Tibial artery (tissue), 4 donors: ENCODE results near the gene PRR13.

ENCODE experiments used
- DNase-seq, 2 donors: peaks; one replicate each; pipeline ENCODE4 v3.0.0-alpha.2; 2019
- H3K27ac ChIP-seq, 2 donors: fragments of 200-600 bp; sonication (generic) in 1 of 2; 1 replicate in 1 of 2; 2 replicates in 1 of 2; pipeline ENCODE4 v1.5.1; 2018 to 2019; ENCODE audit warnings: mild to moderate bottlenecking in 1 of 2
- H3K27me3 ChIP-seq, 2 donors: fragments of 200-600 bp; sonication (generic) in 1 of 2; one replicate each; pipeline versions ENCODE4 v1.5.1 to v1.6.0; 2016 to 2019
- H3K36me3 ChIP-seq, 3 donors: fragments of 200-600 bp; sonication (generic) in 2 of 3; one replicate each; pipeline ENCODE4 v1.5.1; 2016 to 2019; ENCODE audit warnings: mild to moderate bottlenecking in 2 of 3
- H3K4me1 ChIP-seq, 4 donors: fragments of 200-600 bp; sonication (generic) in 2 of 4; 1 replicate in 3 of 4; 2 replicates in 1 of 4; pipeline ENCODE4 v1.5.1; 2016 to 2019
- H3K4me3 ChIP-seq, 2 donors: fragments of 200-600 bp; sonication (generic) in 1 of 2; 1 replicate in 1 of 2; 2 replicates in 1 of 2; pipeline ENCODE4 v1.5.1; 2018 to 2019; ENCODE audit warnings: mild to moderate bottlenecking in 2 of 2
- H3K9me3 ChIP-seq, 3 donors: fragments of 200-600 bp; sonication (generic) in 1 of 3; one replicate each; pipeline ENCODE4 v1.5.1; 2016 to 2019
- CTCF ChIP-seq, 2 experiments: fragments of 200-600 bp in 1 of 2; fragments of 450-650 bp in 1 of 2; IDR thresholded peaks; one replicate each; pipeline ENCODE4 v1.5.1; 2017 to 2019; ENCODE audit warnings: antibody characterized with exemption in 2 of 2, mild to moderate bottlenecking in 1 of 2, moderate library complexity in 1 of 2
- intact Hi-C: fragments of 100-400 bp; cut with DNase I; formaldehyde crosslinking; loops from one replicate; pipeline ENCODE4 v1.15.0; 2023; ENCODE audit warnings: low total_unique reads

PRR13 gene

DNA sequence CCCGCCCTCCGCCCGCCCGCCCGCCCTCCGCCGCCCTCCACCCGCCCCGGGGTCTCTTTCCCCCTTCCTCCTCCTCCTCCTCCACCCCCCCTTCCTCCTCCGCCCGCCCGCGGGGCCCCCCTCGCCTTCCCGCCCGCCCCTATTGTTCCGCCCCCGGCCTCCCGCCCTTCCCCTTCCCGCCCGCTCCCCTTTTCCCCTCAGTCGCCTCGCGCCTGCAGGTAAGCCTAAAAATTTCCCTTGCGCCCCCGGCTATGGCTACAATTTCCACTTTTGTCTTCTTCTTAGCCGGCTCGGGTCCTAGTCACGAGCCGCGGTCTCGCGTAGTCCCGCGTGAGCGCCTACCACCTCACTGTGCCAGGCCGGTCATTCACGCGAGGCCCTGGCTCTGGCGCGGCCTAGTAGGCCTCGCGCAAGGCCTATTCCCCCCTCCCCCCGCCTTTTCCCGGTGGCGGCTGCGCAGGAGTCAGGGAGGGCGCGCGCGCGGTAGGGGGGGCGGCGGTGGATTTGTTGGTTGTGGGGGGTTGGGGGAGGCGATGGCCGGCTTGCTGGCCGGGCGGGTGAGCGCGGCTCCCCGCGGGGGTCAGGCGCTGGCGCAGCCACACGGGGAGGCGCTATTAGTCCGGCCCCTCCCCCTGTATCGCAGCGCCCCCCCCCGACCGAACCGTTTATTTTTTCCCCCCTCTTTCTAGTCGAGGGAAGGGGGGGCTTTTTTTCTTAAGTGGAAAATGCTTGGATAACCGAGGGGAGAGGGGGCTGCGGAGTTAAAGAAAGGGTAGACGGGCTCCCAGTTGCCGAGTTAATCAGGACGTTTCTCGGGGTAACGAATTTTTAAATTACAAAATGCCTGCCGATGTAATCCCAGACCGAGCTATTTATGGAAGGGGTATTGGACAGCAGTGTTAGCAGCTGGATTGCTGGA is 10.9 kb downstream of the PRR13 start:
- DNase-seq, result peak; percentile 90 to 95
- Histone ChIP-seq H3K4me1 (peaks cover 0 to 28% (median 18%) of the 10 kb centered on the region in 4 donors), H3K27me3 (no peaks in the 10 kb centered on the region), H3K9me3 (no peaks in the 10 kb centered on the region), H3K36me3 (peaks cover 34 to 50% (median 45%) of the 10 kb centered on the region in 3 donors), H3K27ac (peak overlapping the region; percentile 89 to 90), H3K4me3 (peak overlapping the region; percentile 70 to 87)
- TF ChIP-seq CTCF (IDR thresholded peaks at IDR 0.05), result peak; percentile 11 to 33
- intact Hi-C loops, result loop anchor here (2.0 kb wide), 1 partner anchor 48 kb away; the partner anchor contains the start of gene TARBP2

GRCh38 chr12:53453953-53454640 is 12.6 kb downstream of the PRR13 start:
- no peaks in the 10 kb centered on the region for H3K9me3 ChIP-seq
- H3K27ac ChIP-seq, result peak overlapping the region in 1 of 2 donors; percentile 90
- H3K36me3 ChIP-seq, result peaks cover 50% of the 10 kb centered on the region in 3 donors
- intact Hi-C loops, result loop anchor here (2.0 kb wide), 1 partner anchor 47 kb away; the partner anchor contains the start of gene TARBP2
- TF ChIP-seq CTCF (IDR thresholded peaks at IDR 0.05), result no peak
- peak overlapping the region in 1 of 2 donors; percentile 87 for H3K4me3 ChIP-seq
- peaks cover 0 to 31% (median 18%) of the 10 kb centered on the region in 4 donors for H3K4me1 ChIP-seq
- DNase-seq, result no peak
- no peaks in the 10 kb centered on the region for H3K27me3 ChIP-seq

DNA sequence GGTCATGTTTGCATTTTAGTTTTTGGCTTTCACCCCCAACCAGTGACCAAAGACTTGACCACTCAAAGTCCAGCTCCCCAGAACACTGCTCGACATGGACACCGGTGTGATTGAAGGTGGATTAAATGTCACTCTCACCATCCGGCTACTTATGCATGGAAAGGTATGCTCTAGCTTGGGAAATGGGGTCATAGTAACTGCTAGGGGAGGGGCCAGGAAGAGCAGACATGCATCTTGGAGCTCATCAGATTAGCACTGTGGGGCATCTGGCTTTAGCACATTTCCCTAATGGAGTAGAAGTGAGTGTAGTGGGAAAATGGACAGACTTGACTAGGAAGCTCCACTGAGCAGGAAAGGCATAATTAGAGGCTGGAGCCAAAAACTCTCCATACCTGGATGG is 13.2 kb downstream of the PRR13 start:
- H3K27ac ChIP-seq, result no peak overlapping the region
- no peaks in the 10 kb centered on the region for H3K27me3 ChIP-seq
- TF ChIP-seq CTCF (IDR thresholded peaks at IDR 0.05), result no peak
- H3K36me3 ChIP-seq, result peaks cover 54 to 56% (median 56%) of the 10 kb centered on the region in 3 donors
- no peak for DNase-seq
- no peak overlapping the region for H3K4me3 ChIP-seq
- H3K4me1 ChIP-seq, result peaks cover 0 to 31% (median 18%) of the 10 kb centered on the region in 4 donors
- intact Hi-C loops, result no loop called here
- no peaks in the 10 kb centered on the region for H3K9me3 ChIP-seq

DNA sequence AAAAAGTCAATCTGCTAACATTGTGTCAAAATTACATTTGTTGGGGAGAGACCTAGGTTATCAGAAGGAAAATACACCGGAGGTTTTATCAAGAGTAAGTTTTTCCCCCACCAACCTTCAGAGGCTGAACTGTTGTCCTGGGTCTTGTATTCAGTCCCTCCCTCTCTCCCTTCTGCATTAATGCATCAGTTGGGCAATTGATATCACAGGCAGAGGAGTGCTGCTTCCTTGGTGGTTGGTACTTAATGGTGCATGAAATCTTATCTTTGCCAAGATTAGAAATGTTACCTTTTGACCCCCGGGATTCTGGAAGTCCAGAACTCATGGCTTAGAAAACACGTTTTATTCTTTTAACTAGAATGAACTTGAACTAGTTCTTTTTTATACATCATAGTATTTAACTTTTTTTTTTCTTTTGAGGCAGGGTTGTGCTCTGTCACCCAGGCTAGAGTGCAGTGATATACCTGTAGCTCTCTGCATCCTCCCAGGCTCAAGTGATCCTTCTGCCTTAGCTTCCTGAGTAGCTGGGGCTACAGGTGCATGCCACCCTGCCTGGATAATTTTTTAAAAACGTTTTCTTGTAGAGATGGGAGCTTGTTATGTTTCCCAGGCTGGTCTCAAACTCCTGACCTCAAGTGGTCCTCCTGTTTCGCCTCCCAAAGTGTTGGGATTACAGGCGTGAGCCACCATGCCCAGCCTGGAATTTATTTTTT is 15.3 kb downstream of the PRR13 start:
- DNase-seq, result no peak
- Histone ChIP-seq H3K27me3 (no peaks in the 10 kb centered on the region), H3K27ac (no peak overlapping the region), H3K9me3 (no peaks in the 10 kb centered on the region), H3K4me3 (no peak overlapping the region), H3K36me3 (peaks cover 75 to 78% (median 77%) of the 10 kb centered on the region in 3 donors), H3K4me1 (peaks cover 0 to 36% (median 21%) of the 10 kb centered on the region in 4 donors)
- intact Hi-C loops, result no loop called here
- TF ChIP-seq CTCF (IDR thresholded peaks at IDR 0.05), result no peak

GRCh38 chr12:53459097-53459496 is 17.6 kb downstream of the PRR13 start:
- Histone ChIP-seq H3K4me1 (peaks cover 0 to 26% (median 12%) of the 10 kb centered on the region in 4 donors), H3K36me3 (peaks cover 98 to 100% (median 100%) of the 10 kb centered on the region in 3 donors)
- intact Hi-C loops, result no loop called here

More at GRCh38 chr12:53459097-53459496, 17.6 kb downstream of the PRR13 start:
- Histone ChIP-seq H3K9me3 (no peaks in the 10 kb centered on the region), H3K27ac (no peak overlapping the region), H3K27me3 (no peaks in the 10 kb centered on the region), H3K4me3 (no peak overlapping the region)
- no peak for TF ChIP-seq CTCF (IDR thresholded peaks at IDR 0.05)
- no peak for DNase-seq
